Nephron (organoid): ENCODE results near the gene IDE.
"Not testable (repeated sequence)": the region's sequence is repeated elsewhere in the genome, so short reads cannot be mapped to it uniquely, and the experiment has no call there.

Experiments
- H3K27ac Mint-ChIP-seq, 3 experiments: 2 replicates each; pipeline ENCODE4 v1.8.0; 2020; ENCODE audit warnings: mixed read lengths in 3 of 3, mild to moderate bottlenecking in 2 of 3, moderate library complexity in 1 of 3
- H3K27me3 Mint-ChIP-seq: 2 replicates; pipeline ENCODE4 v1.8.0; 2021; ENCODE audit warnings: low read depth, mild to moderate bottlenecking, moderate library complexity, mixed read lengths
- H3K36me3 Mint-ChIP-seq: 2 replicates; pipeline ENCODE4 v1.8.0; 2020; ENCODE audit warnings: low read depth, mixed read lengths
- H3K4me1 Mint-ChIP-seq: 2 replicates; pipeline ENCODE4 v1.8.0; 2020; ENCODE audit warnings: mixed read lengths
- H3K4me3 Mint-ChIP-seq, 3 experiments: 2 replicates each; pipeline ENCODE4 v1.8.0; 2020; ENCODE audit warnings: mild to moderate bottlenecking in 3 of 3, mixed read lengths in 3 of 3, moderate library complexity in 2 of 3
- H3K9me3 Mint-ChIP-seq: 2 replicates; pipeline ENCODE4 v1.8.0; 2020; ENCODE audit warnings: mixed read lengths
- CTCF ChIP-seq, 3 experiments: fragments of 200-600 bp; sonication (generic); IDR thresholded peaks; one replicate each; pipeline ENCODE4 v1.5.0; 2021; ENCODE audit warnings: antibody characterized with exemption in 3 of 3; ENCODE audit not compliant: unreplicated experiment in 3 of 3

The IDE gene

GRCh38 chr10:92478536-92478935 is 95.4 kb downstream of the IDE start:
- no peaks in the 10 kb centered on the region for H3K4me1 Mint-ChIP-seq
- no peak for TF ChIP-seq CTCF (IDR thresholded peaks at IDR 0.05; ENCODE audit: unreplicated experiment in 3 of 3)
- H3K36me3 Mint-ChIP-seq, result peaks cover 36% of the 10 kb centered on the region
- no peaks in the 10 kb centered on the region for H3K27me3 Mint-ChIP-seq
- H3K4me3 Mint-ChIP-seq, result no peak overlapping the region
- H3K27ac Mint-ChIP-seq, result no peak overlapping the region
- no peaks in the 10 kb centered on the region for H3K9me3 Mint-ChIP-seq

- H3K27ac Mint-ChIP-seq, result no peak overlapping the region
- H3K4me1 Mint-ChIP-seq, result no peaks in the 10 kb centered on the region
- no peak for TF ChIP-seq CTCF (IDR thresholded peaks at IDR 0.05; ENCODE audit: unreplicated experiment in 3 of 3)
- H3K36me3 Mint-ChIP-seq, result peaks cover 30% of the 10 kb centered on the region
- H3K9me3 Mint-ChIP-seq, result no peaks in the 10 kb centered on the region
- H3K4me3 Mint-ChIP-seq, result no peak overlapping the region
- H3K27me3 Mint-ChIP-seq, result no peaks in the 10 kb centered on the region
These were observed 98.5 kb downstream of the IDE start for GRCh38 chr10:92475357-92475868.

GRCh38 chr10:92470026-92470425 is 103.9 kb downstream of the IDE start:
- Mint-ChIP-seq H3K27me3 (no peaks in the 10 kb centered on the region), H3K9me3 (no peaks in the 10 kb centered on the region), H3K27ac (no peak overlapping the region), H3K4me3 (no peak overlapping the region), H3K36me3 (peaks cover 41% of the 10 kb centered on the region), H3K4me1 (no peaks in the 10 kb centered on the region)
- TF ChIP-seq CTCF (IDR thresholded peaks at IDR 0.05; ENCODE audit: unreplicated experiment in 3 of 3), result no peak

- Mint-ChIP-seq H3K27ac (no peak overlapping the region), H3K27me3 (no peaks in the 10 kb centered on the region), H3K9me3 (no peaks in the 10 kb centered on the region), H3K4me3 (no peak overlapping the region), H3K4me1 (no peaks in the 10 kb centered on the region), H3K36me3 (peaks cover 56% of the 10 kb centered on the region)
- no peak for TF ChIP-seq CTCF (IDR thresholded peaks at IDR 0.05; ENCODE audit: unreplicated experiment in 3 of 3)
These were observed 109.5 kb downstream of the IDE start for GRCh38 chr10:92464364-92464763.

- TF ChIP-seq CTCF (IDR thresholded peaks at IDR 0.05; ENCODE audit: unreplicated experiment in 3 of 3), result no peak
- H3K4me1 Mint-ChIP-seq, result no peaks in the 10 kb centered on the region
- H3K36me3 Mint-ChIP-seq, result peaks cover 49% of the 10 kb centered on the region
- H3K27me3 Mint-ChIP-seq, result no peaks in the 10 kb centered on the region
- no peak overlapping the region for H3K27ac Mint-ChIP-seq
- no peak overlapping the region for H3K4me3 Mint-ChIP-seq
- no peaks in the 10 kb centered on the region for H3K9me3 Mint-ChIP-seq
These were observed 110.3 kb downstream of the IDE start for GRCh38 chr10:92463582-92463981.

GRCh38 chr10:92454955-92455354 is 118.9 kb downstream of the IDE start:
- H3K27me3 Mint-ChIP-seq, H3K27ac Mint-ChIP-seq, H3K4me1 Mint-ChIP-seq, H3K4me3 Mint-ChIP-seq, H3K9me3 Mint-ChIP-seq: not testable (repeated sequence)
- peaks cover 29% of the 10 kb centered on the region for H3K36me3 Mint-ChIP-seq
